ENCODE results near the gene BDKRB1.

GRCh38 chr14:96251656-96252155 lies 4.3 kb upstream of the BDKRB1 start:
- TF ChIP-seq POLR2A (IDR thresholded peaks at IDR 0.05) (no peak), CTCF (IDR thresholded peaks at IDR 0.05 in 8 of 11, conservative IDR thresholded peaks at IDR 0.05 in 3 of 11) (no peak)
